Measurements from ENCODE around the gene FBXO21. TPM values are rescaled to one million over a fixed set of nuclear protein-coding genes. Genes with fewer than 3 reads are reported as not detected.

The FBXO21 gene
- total RNA-seq, 1 donor: 92.8 TPM

DNA sequence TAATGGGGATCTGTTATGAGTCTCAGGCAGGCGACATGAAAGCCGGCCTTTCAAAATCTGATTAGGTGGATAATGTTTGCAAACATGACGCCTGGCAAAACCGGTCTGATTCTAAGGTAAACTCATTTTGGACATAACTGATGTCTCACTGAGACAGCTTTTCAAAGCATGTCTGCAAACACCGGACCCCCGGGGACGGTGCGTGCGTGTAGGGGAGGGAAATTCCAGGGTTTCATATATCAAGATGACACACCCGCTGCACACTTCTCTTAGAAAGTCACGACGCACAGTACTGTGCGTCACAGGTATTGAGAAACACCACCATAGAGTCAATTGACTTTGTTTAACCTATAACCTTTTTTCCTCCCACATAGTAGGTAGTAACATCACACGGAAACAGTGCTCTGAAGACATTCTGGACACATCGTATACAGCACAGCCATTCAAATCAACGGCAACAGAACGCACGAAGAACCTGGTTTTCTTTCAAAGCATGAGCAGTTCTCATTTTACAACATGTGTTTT lies 47.2 kb downstream of the FBXO21 start:
- no peaks in the 10 kb centered on the region for H3K9me3 ChIP-seq (ENCODE audit: low read depth, low read length)
- H3K4me3 ChIP-seq (ENCODE audit: low read length): no peak overlapping the region
- no peaks in the 10 kb centered on the region for H3K27me3 ChIP-seq (ENCODE audit: insufficient read depth, low read length)
- H3K4me1 ChIP-seq (ENCODE audit: insufficient read depth, low read length): no peaks in the 10 kb centered on the region

GRCh38 chr12:117142094-117142493 lies 48.2 kb downstream of the FBXO21 start:
- Histone ChIP-seq H3K9me3 (ENCODE audit: low read depth, low read length) (no peaks in the 10 kb centered on the region), H3K27me3 (ENCODE audit: insufficient read depth, low read length) (no peaks in the 10 kb centered on the region), H3K4me3 (ENCODE audit: low read length) (no peak overlapping the region), H3K4me1 (ENCODE audit: insufficient read depth, low read length) (no peaks in the 10 kb centered on the region)

- Histone ChIP-seq H3K4me1 (ENCODE audit: insufficient read depth, low read length) (no peaks in the 10 kb centered on the region), H3K9me3 (ENCODE audit: low read depth, low read length) (no peaks in the 10 kb centered on the region), H3K27me3 (ENCODE audit: insufficient read depth, low read length) (no peaks in the 10 kb centered on the region)
These were observed 49.0 kb downstream of the FBXO21 start for GRCh38 chr12:117141097-117141898.

GRCh38 chr12:117140397-117141096 lies 49.7 kb downstream of the FBXO21 start:
- no peaks in the 10 kb centered on the region for H3K4me1 ChIP-seq (ENCODE audit: insufficient read depth, low read length)
- no peak overlapping the region for H3K4me3 ChIP-seq (ENCODE audit: low read length)
- H3K9me3 ChIP-seq (ENCODE audit: low read depth, low read length): no peaks in the 10 kb centered on the region
- H3K27me3 ChIP-seq (ENCODE audit: insufficient read depth, low read length): no peaks in the 10 kb centered on the region

More at GRCh38 chr12:117141097-117141898, 49.0 kb downstream of the FBXO21 start:
- H3K4me3 ChIP-seq (ENCODE audit: low read length): no peak overlapping the region

GRCh38 chr12:117139025-117139717 lies 51.1 kb downstream of the FBXO21 start:
- H3K27me3 ChIP-seq (ENCODE audit: insufficient read depth, low read length): no peaks in the 10 kb centered on the region
- H3K4me3 ChIP-seq (ENCODE audit: low read length): no peak overlapping the region
- no peaks in the 10 kb centered on the region for H3K9me3 ChIP-seq (ENCODE audit: low read depth, low read length)
- peaks cover 4% of the 10 kb centered on the region for H3K4me1 ChIP-seq (ENCODE audit: insufficient read depth, low read length)

DNA sequence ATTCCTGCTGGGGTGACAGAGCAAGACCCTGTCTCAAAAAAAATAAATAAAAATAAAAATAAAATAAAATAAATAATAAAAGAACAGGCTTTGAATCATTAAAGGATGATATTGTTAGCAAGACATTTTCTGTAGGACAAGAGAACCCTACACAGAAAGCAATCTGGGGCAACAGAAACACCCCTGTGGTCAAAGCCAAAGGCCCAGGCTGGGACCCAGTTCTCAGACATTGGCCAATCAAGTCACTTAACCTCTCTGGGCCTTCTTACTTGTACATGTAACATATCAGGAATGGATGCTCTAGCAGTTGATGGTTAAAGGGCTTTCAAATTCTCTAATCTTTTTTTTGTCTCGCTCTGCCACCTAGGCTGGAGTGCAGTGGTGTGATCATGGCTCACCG lies 55.5 kb downstream of the FBXO21 start:
- H3K9me3 ChIP-seq (ENCODE audit: low read depth, low read length): no peaks in the 10 kb centered on the region

DNA sequence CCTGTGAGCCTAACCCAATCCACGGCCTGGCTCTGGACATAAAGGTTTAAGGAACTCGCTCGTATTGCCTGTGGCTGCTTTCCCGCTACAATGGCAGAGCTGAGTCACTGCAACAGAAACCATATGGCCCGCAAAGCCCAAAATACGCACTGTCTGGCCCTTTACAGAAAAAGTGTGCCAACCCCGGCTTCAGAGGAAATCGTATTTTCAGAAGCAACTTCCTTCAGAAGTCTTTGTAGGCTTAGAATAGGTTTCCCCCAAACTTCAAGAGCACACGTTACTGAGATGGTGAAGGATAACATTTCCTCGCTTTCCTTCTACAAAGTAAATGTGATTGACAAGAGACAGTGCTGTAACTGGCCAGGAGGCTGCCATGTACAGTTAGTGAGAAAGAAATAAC lies 56.2 kb downstream of the FBXO21 start:
- H3K4me3 ChIP-seq (ENCODE audit: low read length): no peak overlapping the region
- H3K4me1 ChIP-seq (ENCODE audit: insufficient read depth, low read length): peaks cover 11% of the 10 kb centered on the region

More for the DNA sequence above, 55.5 kb downstream of the FBXO21 start:
- Histone ChIP-seq H3K4me1 (ENCODE audit: insufficient read depth, low read length) (peaks cover 11% of the 10 kb centered on the region), H3K27me3 (ENCODE audit: insufficient read depth, low read length) (no peaks in the 10 kb centered on the region), H3K4me3 (ENCODE audit: low read length) (no peak overlapping the region)

GRCh38 chr12:117130801-117131200 lies 59.5 kb downstream of the FBXO21 start:
- no peaks in the 10 kb centered on the region for H3K9me3 ChIP-seq (ENCODE audit: low read depth, low read length)
- no peaks in the 10 kb centered on the region for H3K27me3 ChIP-seq (ENCODE audit: insufficient read depth, low read length)
- H3K4me3 ChIP-seq (ENCODE audit: low read length): no peak overlapping the region
- H3K4me1 ChIP-seq (ENCODE audit: insufficient read depth, low read length): peaks cover 11% of the 10 kb centered on the region

More for the DNA sequence above, 56.2 kb downstream of the FBXO21 start:
- Histone ChIP-seq H3K27me3 (ENCODE audit: insufficient read depth, low read length) (no peaks in the 10 kb centered on the region), H3K9me3 (ENCODE audit: low read depth, low read length) (no peaks in the 10 kb centered on the region)

- peaks cover 10% of the 10 kb centered on the region for H3K4me1 ChIP-seq (ENCODE audit: insufficient read depth, low read length)
- no peak overlapping the region for H3K4me3 ChIP-seq (ENCODE audit: low read length)
- no peaks in the 10 kb centered on the region for H3K9me3 ChIP-seq (ENCODE audit: low read depth, low read length)
- no peaks in the 10 kb centered on the region for H3K27me3 ChIP-seq (ENCODE audit: insufficient read depth, low read length)
These were observed 60.9 kb downstream of the FBXO21 start for GRCh38 chr12:117129391-117129790.

GRCh38 chr12:117127933-117128823 lies 62.1 kb downstream of the FBXO21 start:
- Histone ChIP-seq H3K4me3 (ENCODE audit: low read length) (no peak overlapping the region), H3K9me3 (ENCODE audit: low read depth, low read length) (no peaks in the 10 kb centered on the region), H3K27me3 (ENCODE audit: insufficient read depth, low read length) (no peaks in the 10 kb centered on the region), H3K4me1 (ENCODE audit: insufficient read depth, low read length) (no peaks in the 10 kb centered on the region)

DNA sequence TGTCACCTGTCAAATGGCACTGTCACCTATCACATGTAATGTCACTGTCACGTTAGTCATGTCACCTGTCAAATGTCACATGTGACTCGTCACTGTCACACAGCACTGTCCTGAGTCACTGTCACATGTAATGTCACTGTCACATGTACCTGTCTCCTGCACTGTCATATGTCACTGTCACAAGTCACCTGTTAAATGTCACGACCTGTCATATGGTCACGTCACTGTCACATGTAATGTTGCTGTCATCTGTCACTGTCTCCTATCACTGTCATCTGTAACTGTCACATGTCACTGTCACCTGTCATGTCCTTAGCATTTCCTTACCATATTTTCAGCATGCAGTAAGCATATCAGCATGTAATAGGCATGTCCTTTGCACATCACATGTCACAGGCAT lies 63.9 kb downstream of the FBXO21 start:
- Histone ChIP-seq H3K9me3 (ENCODE audit: low read depth, low read length) (no peaks in the 10 kb centered on the region), H3K4me3 (ENCODE audit: low read length) (no peak overlapping the region), H3K27me3 (ENCODE audit: insufficient read depth, low read length) (no peaks in the 10 kb centered on the region), H3K4me1 (ENCODE audit: insufficient read depth, low read length) (no peaks in the 10 kb centered on the region)

GRCh38 chr12:117125767-117126166 lies 64.5 kb downstream of the FBXO21 start:
- H3K4me1 ChIP-seq (ENCODE audit: insufficient read depth, low read length): no peaks in the 10 kb centered on the region
- H3K9me3 ChIP-seq (ENCODE audit: low read depth, low read length): no peaks in the 10 kb centered on the region
- H3K27me3 ChIP-seq (ENCODE audit: insufficient read depth, low read length): no peaks in the 10 kb centered on the region
- H3K4me3 ChIP-seq (ENCODE audit: low read length): no peak overlapping the region

DNA sequence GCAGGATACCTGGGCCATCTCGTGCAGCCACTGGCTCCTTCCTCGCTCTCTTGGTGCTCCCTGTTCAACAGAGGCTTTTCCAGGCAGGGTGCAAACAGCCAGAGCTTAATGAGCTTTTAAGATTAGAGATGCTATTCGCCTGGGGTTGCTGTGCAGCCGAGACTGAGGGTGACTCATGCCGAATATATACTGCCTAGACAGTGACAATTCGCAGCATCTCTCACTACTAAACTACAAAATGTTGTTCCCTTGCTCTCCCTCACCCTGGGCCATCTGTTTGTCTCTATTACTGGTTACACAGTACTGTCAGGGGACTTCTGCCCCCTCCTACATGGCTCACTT lies 65.0 kb downstream of the FBXO21 start:
- no peaks in the 10 kb centered on the region for H3K9me3 ChIP-seq (ENCODE audit: low read depth, low read length)
- H3K27me3 ChIP-seq (ENCODE audit: insufficient read depth, low read length): no peaks in the 10 kb centered on the region
- no peaks in the 10 kb centered on the region for H3K4me1 ChIP-seq (ENCODE audit: insufficient read depth, low read length)
- no peak overlapping the region for H3K4me3 ChIP-seq (ENCODE audit: low read length)
